ENCODE results near the gene ACOX2.
"Not testable (repeated sequence)": the region's sequence is repeated elsewhere in the genome, so short reads cannot be mapped to it uniquely, and the experiment has no call there.

Gene ACOX2

GRCh38 chr3:58528629-58529028 is 8.4 kb downstream of the ACOX2 start:
- no peak for TF ChIP-seq HDGF (IDR thresholded peaks at IDR 0.05; ENCODE audit: borderline replicate concordance)
- no peak for TF ChIP-seq ZNF384 (IDR thresholded peaks at IDR 0.05)
- TF ChIP-seq ARNT (IDR thresholded peaks at IDR 0.05): no peak
- no peak for TF ChIP-seq NFRKB (IDR thresholded peaks at IDR 0.05)
- TF ChIP-seq FOXM1 (IDR thresholded peaks at IDR 0.05; ENCODE audit: borderline replicate concordance): no peak
- TF ChIP-seq LEF1 (IDR thresholded peaks at IDR 0.05; ENCODE audit: borderline replicate concordance): no peak
- TF ChIP-seq PKNOX1 (IDR thresholded peaks at IDR 0.05): no peak
- TF ChIP-seq FOXA1 (IDR thresholded peaks at IDR 0.05): no peak
- TF ChIP-seq SUZ12 (IDR thresholded peaks at IDR 0.05): no peak
- no peak for TF ChIP-seq L3MBTL2 (conservative IDR thresholded peaks at IDR 0.05)
- TF ChIP-seq ELF4 (IDR thresholded peaks at IDR 0.05): no peak
- DNase-seq (ENCODE audit: extremely low spot score): no peak
- POLR2A ChIA-PET: interaction anchor here (1.0 kb wide), 1 partner anchor 95 kb away, joined by 3 read pairs; the partner anchor contains the start of gene PDHB
- CTCF ChIA-PET: interaction anchor here (0.8 to 2.2 kb wide), 5 partner anchors 8 to 34 kb away, joined by 3 to 8 read pairs (median 4); no protein-coding TSS in a partner anchor

GRCh38 chr3:58527440-58527839 is 9.6 kb downstream of the ACOX2 start:
- DNase-seq (ENCODE audit: extremely low spot score); CTCF ChIA-PET: not testable (repeated sequence)
- POLR2A ChIA-PET: interaction anchor here (1.0 kb wide), 1 partner anchor 94 kb away, joined by 3 read pairs; the partner anchor contains the start of gene PDHB

- ChIA-PET POLR2A (no interaction called here), CTCF (interaction anchor here (0.7 to 1.0 kb wide), 3 partner anchors 33 to 63 kb away, joined by 3 read pairs; partner anchors contain the start of gene KCTD6)
- DNase-seq (ENCODE audit: extremely low spot score): no peak
- no peak for TF ChIP-seq FOXM1 (IDR thresholded peaks at IDR 0.05; ENCODE audit: borderline replicate concordance)
- TF ChIP-seq PKNOX1 (IDR thresholded peaks at IDR 0.05): no peak
- TF ChIP-seq ELF4 (IDR thresholded peaks at IDR 0.05): no peak
- TF ChIP-seq HDGF (IDR thresholded peaks at IDR 0.05; ENCODE audit: borderline replicate concordance): no peak
- TF ChIP-seq CTBP1 (IDR thresholded peaks at IDR 0.05; ENCODE audit: borderline replicate concordance): no peak
- no peak for TF ChIP-seq FOXA1 (IDR thresholded peaks at IDR 0.05)
- TF ChIP-seq ZNF384 (IDR thresholded peaks at IDR 0.05): no peak
- TF ChIP-seq L3MBTL2 (conservative IDR thresholded peaks at IDR 0.05): no peak
- no peak for TF ChIP-seq ARNT (IDR thresholded peaks at IDR 0.05)
Observed at GRCh38 chr3:58526515-58526957, 10.5 kb downstream of the ACOX2 start.

GRCh38 chr3:58524326-58524888 is 12.6 kb downstream of the ACOX2 start:
- POLR2A ChIA-PET: no interaction called here
- no peak for DNase-seq (ENCODE audit: extremely low spot score)
- CTCF ChIA-PET: no interaction called here
- TF ChIP-seq ZNF384 (IDR thresholded peaks at IDR 0.05) (no peak), BHLHE40 (IDR thresholded peaks at IDR 0.05; ENCODE audit: borderline replicate concordance) (no peak), ARNT (IDR thresholded peaks at IDR 0.05) (no peak), LEF1 (IDR thresholded peaks at IDR 0.05; ENCODE audit: borderline replicate concordance) (no peak), NFRKB (IDR thresholded peaks at IDR 0.05) (no peak), L3MBTL2 (conservative IDR thresholded peaks at IDR 0.05) (no peak), TARDBP (IDR thresholded peaks at IDR 0.05) (no peak), ELF4 (IDR thresholded peaks at IDR 0.05) (no peak), SUZ12 (IDR thresholded peaks at IDR 0.05) (no peak), FOXM1 (IDR thresholded peaks at IDR 0.05; ENCODE audit: borderline replicate concordance) (no peak), CTBP1 (IDR thresholded peaks at IDR 0.05; ENCODE audit: borderline replicate concordance) (no peak), HDGF (IDR thresholded peaks at IDR 0.05; ENCODE audit: borderline replicate concordance) (no peak), SP1 (IDR thresholded peaks at IDR 0.05) (no peak)

- TF ChIP-seq L3MBTL2 (conservative IDR thresholded peaks at IDR 0.05): no peak
- no peak for TF ChIP-seq ELF4 (IDR thresholded peaks at IDR 0.05)
- no peak for TF ChIP-seq LEF1 (IDR thresholded peaks at IDR 0.05; ENCODE audit: borderline replicate concordance)
- no peak for TF ChIP-seq ZNF384 (IDR thresholded peaks at IDR 0.05)
- no peak for TF ChIP-seq FOXM1 (IDR thresholded peaks at IDR 0.05; ENCODE audit: borderline replicate concordance)
- TF ChIP-seq CTBP1 (IDR thresholded peaks at IDR 0.05; ENCODE audit: borderline replicate concordance): no peak
- TF ChIP-seq FOXA1 (IDR thresholded peaks at IDR 0.05): no peak
- no peak for TF ChIP-seq PKNOX1 (IDR thresholded peaks at IDR 0.05)
- no peak for TF ChIP-seq FOXK2 (IDR thresholded peaks at IDR 0.05)
- TF ChIP-seq SP1 (IDR thresholded peaks at IDR 0.05): no peak
- no peak for TF ChIP-seq ARNT (IDR thresholded peaks at IDR 0.05)
- TF ChIP-seq SUZ12 (IDR thresholded peaks at IDR 0.05): no peak
- no peak for TF ChIP-seq BHLHE40 (IDR thresholded peaks at IDR 0.05; ENCODE audit: borderline replicate concordance)
- CTCF ChIA-PET: interaction anchor here (0.6 kb wide), 1 partner anchor 404 kb away, joined by 3 read pairs; no protein-coding TSS in a partner anchor
- no peak for DNase-seq (ENCODE audit: extremely low spot score)
- POLR2A ChIA-PET: no interaction called here
Observed at GRCh38 chr3:58522759-58523425, 14.1 kb downstream of the ACOX2 start.

- ChIA-PET POLR2A (no interaction called here), CTCF (interaction anchor here (0.6 kb wide), 1 partner anchor 662 kb away, joined by 3 read pairs; no protein-coding TSS in a partner anchor)
- TF ChIP-seq CTBP1 (IDR thresholded peaks at IDR 0.05; ENCODE audit: borderline replicate concordance): no peak
- TF ChIP-seq ZNF384 (IDR thresholded peaks at IDR 0.05): no peak
- no peak for TF ChIP-seq PKNOX1 (IDR thresholded peaks at IDR 0.05)
- no peak for TF ChIP-seq TARDBP (IDR thresholded peaks at IDR 0.05)
- TF ChIP-seq FOXM1 (IDR thresholded peaks at IDR 0.05; ENCODE audit: borderline replicate concordance): no peak
- TF ChIP-seq ARNT (IDR thresholded peaks at IDR 0.05): no peak
- no peak for TF ChIP-seq NFRKB (IDR thresholded peaks at IDR 0.05)
- no peak for TF ChIP-seq LEF1 (IDR thresholded peaks at IDR 0.05; ENCODE audit: borderline replicate concordance)
- TF ChIP-seq SP1 (IDR thresholded peaks at IDR 0.05): no peak
- no peak for TF ChIP-seq HDGF (IDR thresholded peaks at IDR 0.05; ENCODE audit: borderline replicate concordance)
- DNase-seq (ENCODE audit: extremely low spot score): no peak
Observed at GRCh38 chr3:58521917-58522631, 14.9 kb downstream of the ACOX2 start.

All from HEK293T (cell line).